Measurements from ENCODE around the gene DRG2. TPM values are rescaled to one million over a fixed set of nuclear protein-coding genes. Genes with fewer than 3 reads are reported as not detected.

Gene DRG2
- total RNA-seq, 1 donor from 2014 or later = 19.4 TPM

DNA sequence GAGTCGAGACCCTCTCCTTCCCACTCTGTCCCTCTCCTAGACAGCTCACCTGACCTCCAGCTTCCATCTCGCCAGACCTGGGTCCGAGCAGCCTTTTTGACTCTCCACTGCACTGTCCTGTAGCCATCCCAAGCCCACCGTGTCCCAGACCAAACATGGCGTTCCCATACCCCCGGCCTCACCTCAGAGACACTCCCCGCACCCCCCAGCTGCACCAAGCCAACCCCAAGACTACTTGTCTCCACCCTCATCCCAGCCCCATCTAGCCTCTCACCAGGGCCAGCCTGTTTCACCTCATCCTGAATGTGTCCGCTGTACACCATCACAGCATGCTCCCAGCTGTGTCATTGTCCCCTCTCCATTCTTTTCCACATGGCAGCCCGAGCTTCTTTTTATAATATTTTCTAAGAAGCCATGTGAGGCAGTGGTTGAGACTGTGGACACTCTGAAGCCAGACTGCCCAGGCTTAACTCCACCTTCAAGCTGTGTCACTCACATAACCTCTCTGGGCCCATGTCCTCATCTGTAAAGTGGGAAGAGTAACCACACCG, 22.3 kb downstream of the DRG2 start:
- DNase-seq (no peak), ATAC-seq (no peak)
- intact Hi-C loops (cut with micrococcal nuclease) = no loop called here

DNA sequence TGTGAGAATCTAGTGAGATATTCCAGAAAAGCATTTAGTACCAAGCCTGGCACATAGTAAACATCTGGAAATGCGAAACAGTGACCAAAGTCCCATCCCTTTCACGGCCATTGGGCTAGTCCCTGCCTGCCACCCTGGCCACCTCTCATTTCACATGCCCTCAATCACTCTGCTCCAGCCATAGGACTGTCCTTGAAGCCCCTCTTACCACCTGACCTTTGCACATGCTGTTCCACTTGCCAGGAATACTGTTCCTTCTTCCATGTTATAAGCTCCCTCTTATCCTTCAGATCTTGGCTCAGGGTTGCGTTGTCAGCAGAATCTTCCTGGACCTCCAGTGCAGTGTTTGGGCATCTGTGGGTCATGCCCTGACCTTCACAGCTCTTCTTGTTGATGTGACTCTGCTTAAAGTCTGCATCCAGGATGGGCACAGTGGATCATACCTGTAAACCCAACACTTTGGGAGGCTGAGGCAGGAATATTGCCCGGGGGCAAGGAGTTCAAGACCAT, 22.9 kb downstream of the DRG2 start:
- ATAC-seq (no peak), DNase-seq (no peak)
- intact Hi-C loops (cut with micrococcal nuclease) = no loop called here

- intact Hi-C loops (cut with micrococcal nuclease) = no loop called here
- ATAC-seq = no peak
- DNase-seq = no peak
Observed at GRCh38 chr17:18111330-18111971, 23.7 kb downstream of the DRG2 start.

DNA sequence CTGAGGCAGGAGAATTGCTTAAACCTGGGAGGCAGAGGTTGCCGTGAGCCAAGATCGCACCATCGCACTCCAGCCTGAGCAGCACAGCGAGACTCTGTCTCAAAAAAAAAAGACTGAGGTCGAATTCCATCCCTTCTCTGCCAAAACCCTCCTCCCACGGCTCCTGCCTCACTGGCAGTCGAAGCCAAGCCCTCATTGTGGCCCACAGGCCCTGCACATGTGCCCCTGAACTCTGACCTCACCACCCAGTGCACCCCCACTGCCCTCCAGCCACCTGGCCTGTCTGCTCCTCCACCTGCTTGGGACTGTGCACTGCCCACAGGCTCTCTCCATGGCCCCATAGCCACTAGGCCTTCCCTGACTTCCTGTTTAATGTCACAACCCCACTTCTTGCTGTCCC, 27.8 kb downstream of the DRG2 start:
- intact Hi-C loops (cut with micrococcal nuclease) = no loop called here
- DNase-seq (no peak), ATAC-seq (no peak)

DNA sequence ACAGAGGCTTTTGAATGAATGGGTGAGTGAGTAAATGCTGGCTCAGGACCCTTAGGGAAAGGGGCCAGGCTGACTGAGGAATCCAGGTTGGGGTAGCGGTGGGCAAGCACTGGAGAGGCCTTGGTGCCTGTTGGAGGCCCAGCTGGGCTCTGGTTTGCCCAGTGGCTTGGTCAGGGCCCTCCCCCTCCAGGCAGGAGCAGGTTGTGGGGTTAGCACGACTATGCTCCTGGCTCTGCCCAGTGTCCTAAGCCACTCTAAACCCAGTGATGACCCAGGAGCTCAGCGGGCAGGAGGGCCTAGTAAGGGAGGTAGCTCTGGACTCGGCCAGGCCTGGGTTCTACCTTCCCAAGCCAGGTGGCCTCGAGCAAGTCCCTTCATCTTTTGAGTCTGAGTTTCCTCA, 28.3 kb downstream of the DRG2 start:
- DNase-seq (no peak), ATAC-seq (no peak)
- intact Hi-C loops (cut with micrococcal nuclease) = no loop called here

- intact Hi-C loops (cut with micrococcal nuclease) = no loop called here
- ATAC-seq (no peak), DNase-seq (no peak)
Observed at GRCh38 chr17:18117533-18117932, 29.8 kb downstream of the DRG2 start.

GRCh38 chr17:18117982-18118975, 30.5 kb downstream of the DRG2 start:
- ATAC-seq (no peak), DNase-seq (no peak)
- intact Hi-C loops (cut with micrococcal nuclease) = no loop called here

DNA sequence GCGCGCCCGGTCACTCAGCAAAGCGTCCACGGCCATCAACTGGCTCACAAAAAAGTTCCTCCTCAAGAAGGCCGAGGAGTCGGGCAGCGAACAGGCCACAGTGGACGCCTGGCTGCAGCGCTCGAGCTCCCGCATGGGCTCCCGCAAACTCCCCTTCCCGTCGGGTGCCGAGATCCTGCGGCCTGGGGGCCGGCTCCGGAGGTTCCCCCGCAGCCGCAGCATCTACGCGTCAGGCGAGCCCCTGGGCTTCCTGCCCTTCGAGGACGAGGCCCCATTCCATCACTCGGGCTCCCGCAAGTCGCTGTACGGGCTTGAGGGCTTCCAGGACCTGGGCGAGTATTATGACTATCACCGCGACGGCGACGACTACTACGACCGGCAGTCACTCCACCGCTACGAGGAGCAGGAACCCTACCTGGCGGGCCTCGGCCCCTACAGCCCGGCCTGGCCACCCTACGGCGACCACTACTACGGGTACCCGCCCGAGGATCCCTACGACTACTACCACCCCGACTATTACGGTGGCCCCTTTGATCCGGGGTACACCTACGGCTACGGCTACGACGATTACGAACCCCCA, 31.5 kb downstream of the DRG2 start:
- intact Hi-C loops (cut with micrococcal nuclease) = no loop called here
- DNase-seq = no peak
- no peak for ATAC-seq

- intact Hi-C loops (cut with micrococcal nuclease) = no loop called here
- ATAC-seq (no peak), DNase-seq (no peak)
Observed at GRCh38 chr17:18119938-18120337, 32.2 kb downstream of the DRG2 start.

DNA sequence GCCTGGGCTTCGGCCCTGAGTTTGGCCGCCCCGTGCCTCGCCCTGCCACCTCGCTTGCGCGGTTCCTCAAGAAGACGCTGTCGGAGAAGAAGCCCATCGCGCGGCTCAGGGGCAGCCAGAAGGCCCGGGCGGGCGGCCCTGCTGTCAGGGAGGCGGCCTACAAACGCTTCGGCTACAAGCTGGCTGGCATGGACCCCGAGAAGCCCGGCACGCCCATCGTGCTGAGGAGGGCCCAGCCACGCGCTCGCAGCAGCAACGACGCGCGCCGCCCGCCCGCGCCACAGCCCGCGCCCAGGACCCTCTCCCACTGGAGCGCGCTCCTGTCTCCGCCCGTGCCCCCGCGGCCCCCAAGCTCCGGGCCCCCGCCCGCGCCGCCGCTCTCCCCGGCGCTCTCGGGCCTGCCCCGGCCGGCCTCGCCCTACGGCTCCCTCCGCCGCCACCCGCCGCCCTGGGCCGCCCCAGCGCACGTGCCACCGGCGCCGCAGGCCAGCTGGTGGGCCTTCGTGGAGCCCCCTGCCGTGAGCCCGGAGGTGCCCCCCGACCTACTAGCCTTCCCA, 32.8 kb downstream of the DRG2 start:
- intact Hi-C loops (cut with micrococcal nuclease) = no loop called here
- no peak for DNase-seq

GRCh38 chr17:18121144-18121910, 33.6 kb downstream of the DRG2 start:
- intact Hi-C loops (cut with micrococcal nuclease) = no loop called here
- DNase-seq (no peak), ATAC-seq (no peak)

More for the DNA sequence above, 32.8 kb downstream of the DRG2 start:
- ATAC-seq = no peak

DNA sequence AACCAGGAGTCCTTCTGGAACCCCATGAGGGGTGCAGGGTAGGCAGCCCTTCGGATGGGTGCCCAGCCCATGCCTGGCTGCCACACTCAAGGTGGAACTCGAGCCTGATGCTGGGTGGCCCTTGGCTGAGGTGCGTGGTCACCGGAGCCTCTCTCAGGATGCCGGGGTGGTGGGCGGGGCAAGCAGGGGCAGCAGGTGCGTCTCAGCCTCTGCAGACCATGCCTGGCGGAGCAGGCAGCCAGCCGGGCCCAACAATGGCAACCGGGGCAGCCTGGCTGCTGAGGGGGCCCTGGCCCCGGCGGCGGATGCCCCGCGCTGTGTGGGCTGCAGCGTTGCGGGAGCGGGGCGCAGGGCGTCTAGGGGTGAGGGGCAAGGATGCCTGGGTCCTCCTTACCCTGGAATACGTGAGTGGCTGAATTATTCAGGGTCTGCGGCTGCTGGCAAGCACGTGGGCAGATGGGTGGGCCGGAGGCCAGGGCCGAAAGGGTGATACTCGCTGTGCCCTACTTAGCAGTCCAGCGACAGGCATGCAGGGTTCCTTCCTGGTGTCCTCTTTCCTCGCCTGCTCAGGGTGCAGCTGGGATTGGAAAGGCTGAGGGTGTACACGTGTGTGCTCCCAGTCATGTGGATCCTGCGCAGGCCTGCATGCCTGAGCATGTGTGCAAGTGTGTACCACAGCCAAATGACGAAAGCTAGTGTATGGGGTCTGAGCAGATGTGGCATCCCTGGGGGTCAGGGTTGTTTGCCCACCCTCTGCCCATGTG, 35.4 kb downstream of the DRG2 start:
- ATAC-seq (no peak), DNase-seq (no peak)
- intact Hi-C loops (cut with micrococcal nuclease) = no loop called here

DNA sequence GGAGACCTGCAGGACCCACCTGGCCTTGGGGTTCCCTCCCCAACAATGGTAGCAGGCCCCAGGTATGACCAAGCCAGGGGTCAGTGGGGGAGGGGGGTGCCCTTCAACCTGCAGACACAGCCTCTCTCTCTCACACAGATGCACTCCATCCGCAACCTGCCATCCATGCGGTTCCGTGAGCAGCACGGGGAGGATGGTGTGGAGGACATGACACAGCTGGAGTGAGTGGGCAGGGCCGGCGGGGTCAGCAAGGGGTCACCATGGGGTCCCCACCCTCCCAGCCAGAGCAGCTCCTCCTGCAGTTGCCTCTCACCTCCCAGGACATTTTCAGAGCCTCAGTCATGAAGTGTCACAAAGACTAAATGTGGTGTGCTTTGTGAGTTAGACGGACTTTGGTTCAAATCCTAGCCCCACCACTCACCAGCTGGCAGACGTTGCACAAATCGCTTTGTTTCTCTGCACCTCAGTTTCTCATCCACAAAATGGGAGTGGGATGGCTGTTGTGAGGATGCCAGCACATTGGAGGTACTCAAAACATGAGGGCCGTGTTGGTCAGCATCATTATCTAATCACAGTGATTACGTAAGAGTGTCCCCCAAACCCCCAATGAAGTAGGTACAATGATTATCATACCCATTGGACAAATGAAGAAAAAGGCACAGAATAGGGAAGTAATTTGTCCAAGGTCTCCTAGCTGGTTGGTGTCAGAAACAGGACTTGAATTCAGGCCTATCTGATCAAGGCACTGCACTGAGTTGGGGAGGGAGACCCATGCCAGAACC, 36.8 kb downstream of the DRG2 start:
- intact Hi-C loops (cut with micrococcal nuclease) = no loop called here
- no peak for DNase-seq
- no peak for ATAC-seq

DNA sequence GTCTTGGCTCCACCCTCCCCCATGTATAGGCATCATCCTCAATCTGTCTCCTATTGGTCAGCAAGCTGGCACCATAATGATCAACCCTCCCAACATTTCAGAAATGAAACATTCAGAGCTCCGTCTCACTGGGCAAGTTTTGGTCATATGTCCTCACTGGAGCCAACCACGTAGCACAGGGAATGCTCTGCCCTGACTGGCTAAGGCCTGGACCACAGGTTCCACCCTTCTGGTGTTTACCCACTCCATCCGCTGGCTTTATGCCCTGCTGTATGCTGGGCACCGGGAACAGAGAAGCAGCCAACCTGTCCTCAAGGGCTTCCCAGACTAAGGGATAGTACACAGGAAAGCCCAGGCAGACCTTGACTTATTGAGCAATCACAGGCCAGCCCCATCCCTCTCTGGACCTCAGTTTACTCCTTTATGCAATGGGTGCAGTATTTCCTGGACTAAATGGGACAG, 41.3 kb downstream of the DRG2 start:
- DNase-seq (no peak), ATAC-seq (no peak)
- intact Hi-C loops (cut with micrococcal nuclease) = no loop called here

DNA sequence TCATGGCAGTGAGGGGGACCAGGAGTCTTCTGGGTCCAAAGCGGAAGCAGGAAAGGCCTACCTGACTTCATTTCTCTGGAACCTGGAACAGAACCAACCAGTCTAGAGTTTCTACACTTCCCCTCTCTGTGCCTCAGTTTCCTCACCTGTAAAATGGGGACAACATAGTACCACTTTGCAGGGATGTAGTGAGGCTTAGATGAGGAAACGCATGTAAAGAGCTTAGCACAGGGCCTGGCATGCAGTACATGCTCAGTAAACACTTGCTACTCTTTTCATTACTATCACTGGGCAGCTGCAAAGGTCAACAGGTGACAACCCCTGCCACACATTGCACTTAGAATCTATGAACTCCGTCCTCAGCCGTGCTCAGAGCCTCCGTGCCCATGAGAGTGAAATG, 45.0 kb downstream of the DRG2 start:
- intact Hi-C loops (cut with micrococcal nuclease) = no loop called here
- no peak for DNase-seq
- no peak for ATAC-seq

DNA sequence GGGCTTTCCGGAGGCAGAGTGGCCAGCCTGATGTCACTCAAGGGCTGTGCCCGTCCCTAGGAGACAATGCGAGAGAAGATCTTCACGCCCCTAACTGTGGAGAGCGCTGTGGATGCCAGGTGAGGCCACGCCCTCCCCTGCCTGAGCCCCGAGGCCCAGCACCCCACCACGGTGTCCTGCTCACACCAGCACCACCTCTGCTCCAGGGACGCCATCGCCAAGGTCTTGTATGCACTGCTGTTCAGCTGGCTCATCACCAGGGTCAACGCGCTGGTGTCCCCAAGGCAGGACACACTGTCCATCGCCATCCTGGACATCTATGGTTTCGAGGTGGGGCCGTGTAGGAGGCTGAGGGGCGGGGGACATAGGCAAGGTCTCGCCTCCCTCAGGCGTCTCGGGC, 48.6 kb downstream of the DRG2 start:
- intact Hi-C loops (cut with micrococcal nuclease) = no loop called here
- DNase-seq = no peak

GRCh38 chr17:18138065-18138749, 50.5 kb downstream of the DRG2 start:
- no peak for DNase-seq
- ATAC-seq = no peak
- intact Hi-C loops (cut with micrococcal nuclease) = no loop called here

More for the DNA sequence above, 48.6 kb downstream of the DRG2 start:
- no peak for ATAC-seq

All from left ventricle myocardium superior (tissue), 1 donor.